ENCODE measurements around the gene DCDC1.

The DCDC1 gene

DNA sequence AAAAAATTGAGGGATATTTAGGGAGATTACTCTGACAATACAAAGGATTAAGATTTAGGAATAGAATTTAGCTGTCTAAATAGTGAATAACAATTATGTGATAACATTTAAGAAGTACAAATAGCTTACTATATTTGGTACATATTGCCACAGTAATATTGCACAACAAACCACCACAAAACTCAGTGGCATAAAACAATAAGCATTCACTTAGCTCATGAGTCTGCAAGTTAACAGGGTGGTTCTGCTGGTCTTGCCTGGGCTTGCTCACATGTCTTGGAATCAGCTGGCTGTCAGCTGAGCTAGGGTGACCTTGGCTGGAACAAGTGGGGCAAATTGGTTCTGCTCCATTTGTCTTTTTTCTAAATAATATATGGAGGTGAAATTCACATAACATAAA, 115.1 kb downstream of the DCDC1 start:
- no peaks in the 10 kb centered on the region for H3K27me3 ChIP-seq (replicated peaks)
- no peak overlapping the region for H3K4me3 ChIP-seq (ENCODE audit: low read depth, low read length)
- in situ Hi-C loops (cut with HindIII; ENCODE audit: low pct_ligation_motif_present, low sequenced_read_pairs) = no loop called here
- H3K27ac ChIP-seq = no peak overlapping the region
- TF ChIP-seq, protein P1, sequence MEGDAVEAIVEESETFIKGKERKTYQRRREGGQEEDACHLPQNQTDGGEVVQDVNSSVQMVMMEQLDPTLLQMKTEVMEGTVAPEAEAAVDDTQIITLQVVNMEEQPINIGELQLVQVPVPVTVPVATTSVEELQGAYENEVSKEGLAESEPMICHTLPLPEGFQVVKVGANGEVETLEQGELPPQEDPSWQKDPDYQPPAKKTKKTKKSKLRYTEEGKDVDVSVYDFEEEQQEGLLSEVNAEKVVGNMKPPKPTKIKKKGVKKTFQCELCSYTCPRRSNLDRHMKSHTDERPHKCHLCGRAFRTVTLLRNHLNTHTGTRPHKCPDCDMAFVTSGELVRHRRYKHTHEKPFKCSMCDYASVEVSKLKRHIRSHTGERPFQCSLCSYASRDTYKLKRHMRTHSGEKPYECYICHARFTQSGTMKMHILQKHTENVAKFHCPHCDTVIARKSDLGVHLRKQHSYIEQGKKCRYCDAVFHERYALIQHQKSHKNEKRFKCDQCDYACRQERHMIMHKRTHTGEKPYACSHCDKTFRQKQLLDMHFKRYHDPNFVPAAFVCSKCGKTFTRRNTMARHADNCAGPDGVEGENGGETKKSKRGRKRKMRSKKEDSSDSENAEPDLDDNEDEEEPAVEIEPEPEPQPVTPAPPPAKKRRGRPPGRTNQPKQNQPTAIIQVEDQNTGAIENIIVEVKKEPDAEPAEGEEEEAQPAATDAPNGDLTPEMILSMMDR (IDR thresholded peaks at IDR 0.05; ENCODE audit: low read depth, low read length, missing control alignments) = no peak
- no peaks in the 10 kb centered on the region for H3K36me3 ChIP-seq (replicated peaks)
- no peak for DNase-seq

DNA sequence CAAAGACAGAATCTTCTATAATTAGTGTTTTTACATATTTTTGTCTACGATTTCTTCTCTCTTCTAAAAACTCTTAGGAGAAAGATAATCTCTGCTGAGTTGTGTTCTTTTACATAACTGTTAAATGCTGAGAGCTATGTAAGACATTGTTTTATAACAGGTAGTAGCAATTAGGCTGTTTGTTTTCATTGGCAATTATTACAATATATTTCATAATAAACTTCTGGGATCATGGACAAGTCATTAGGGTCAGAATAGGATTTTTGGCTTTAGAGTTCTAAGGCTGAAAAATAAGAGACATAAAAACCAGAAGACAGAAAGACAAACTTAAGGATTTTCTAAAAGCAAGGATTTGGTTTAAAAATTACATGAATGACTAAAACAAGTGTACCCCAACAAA, 120.8 kb downstream of the DCDC1 start:
- in situ Hi-C loops (cut with HindIII; ENCODE audit: low pct_ligation_motif_present, low sequenced_read_pairs) = no loop called here
- H3K27ac ChIP-seq = no peak overlapping the region
- no peak for DNase-seq
- H3K27me3 ChIP-seq (replicated peaks) = no peaks in the 10 kb centered on the region
- no peak overlapping the region for H3K4me3 ChIP-seq (ENCODE audit: low read depth, low read length)
- TF ChIP-seq, protein P1 (IDR thresholded peaks at IDR 0.05; ENCODE audit: low read depth, low read length, missing control alignments) = no peak
- H3K36me3 ChIP-seq (replicated peaks) = no peaks in the 10 kb centered on the region

DNA sequence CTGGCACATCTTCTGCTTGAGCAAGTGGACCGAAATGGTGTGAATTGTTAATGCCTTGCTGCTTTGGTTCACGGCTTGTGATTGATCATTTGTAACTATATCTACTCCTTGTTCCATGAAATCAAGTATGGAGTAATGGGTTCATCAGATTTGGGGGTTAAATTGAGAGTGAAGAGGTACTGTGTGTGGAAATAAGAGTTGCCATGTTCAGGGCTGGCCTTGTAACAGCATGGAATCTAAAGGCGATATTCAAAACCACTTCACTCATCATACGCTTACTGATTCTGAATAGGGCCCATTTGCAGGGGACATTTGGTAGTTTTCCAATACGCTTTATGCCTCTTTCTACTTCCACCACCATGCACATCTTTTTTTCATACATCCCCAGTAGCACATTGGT, 122.2 kb downstream of the DCDC1 start:
- H3K36me3 ChIP-seq (replicated peaks) = no peaks in the 10 kb centered on the region
- no peak overlapping the region for H3K27ac ChIP-seq
- no peak overlapping the region for H3K4me3 ChIP-seq (ENCODE audit: low read depth, low read length)
- TF ChIP-seq, protein P1 (IDR thresholded peaks at IDR 0.05; ENCODE audit: low read depth, low read length, missing control alignments) = no peak
- no peaks in the 10 kb centered on the region for H3K27me3 ChIP-seq (replicated peaks)
- in situ Hi-C loops (cut with HindIII; ENCODE audit: low pct_ligation_motif_present, low sequenced_read_pairs) = no loop called here
- DNase-seq = no peak

DNA sequence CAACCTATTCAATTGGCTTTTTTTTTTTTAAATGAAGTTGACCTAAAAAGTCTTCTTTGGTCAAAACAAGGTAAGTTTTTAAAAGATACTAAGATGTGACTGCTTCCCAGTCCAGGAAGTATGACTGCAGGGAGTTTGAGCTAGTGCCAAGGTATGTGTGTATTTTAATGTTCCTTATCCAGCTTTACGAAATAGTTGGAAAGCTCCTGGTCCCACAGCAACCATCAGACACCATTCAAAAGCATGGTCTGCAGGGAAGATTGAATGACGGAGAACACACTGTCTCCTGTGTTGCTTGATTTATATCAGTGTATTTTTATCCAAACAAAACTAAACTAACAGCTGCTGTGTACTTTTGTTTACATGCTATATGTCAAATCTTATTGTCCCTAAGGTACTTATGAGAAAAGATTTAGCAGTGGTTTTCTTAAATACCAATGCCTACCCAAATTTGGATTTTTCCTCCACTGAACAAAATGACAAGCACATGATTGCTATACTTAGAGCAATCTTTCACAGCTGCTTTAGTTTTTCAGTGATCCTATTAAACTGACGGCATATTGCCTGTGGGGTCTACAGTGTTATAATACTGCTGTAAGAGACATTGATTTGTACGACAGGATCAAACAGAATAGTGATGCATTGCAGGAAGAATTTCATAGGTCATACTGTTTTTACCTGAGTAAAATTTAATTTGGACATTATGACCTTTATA, 122.9 kb downstream of the DCDC1 start:
- TF ChIP-seq, protein P1 (IDR thresholded peaks at IDR 0.05; ENCODE audit: low read depth, low read length, missing control alignments) = no peak
- no peak for DNase-seq
- H3K36me3 ChIP-seq (replicated peaks) = no peaks in the 10 kb centered on the region
- no peaks in the 10 kb centered on the region for H3K27me3 ChIP-seq (replicated peaks)
- H3K27ac ChIP-seq = no peak overlapping the region
- in situ Hi-C loops (cut with HindIII; ENCODE audit: low pct_ligation_motif_present, low sequenced_read_pairs) = no loop called here
- H3K4me3 ChIP-seq (ENCODE audit: low read depth, low read length) = no peak overlapping the region

DNA sequence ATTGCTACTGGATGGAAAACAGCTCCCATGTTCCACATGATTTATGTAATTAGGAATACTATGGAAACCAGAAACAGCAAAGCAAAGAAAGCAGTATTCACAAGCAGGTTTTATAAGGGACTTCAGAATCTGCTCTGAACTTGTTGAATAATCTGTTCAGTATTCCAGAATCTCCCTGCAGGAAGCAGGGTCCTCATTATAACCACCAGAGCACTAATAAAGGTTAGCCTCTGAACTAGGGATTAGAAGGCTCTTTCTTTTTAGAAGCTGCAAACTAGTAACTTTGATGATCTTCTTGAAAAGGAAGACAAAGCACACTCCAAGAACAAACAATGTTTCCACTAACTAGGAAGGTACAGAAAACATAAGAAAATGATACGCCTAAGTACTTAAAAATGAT, 125.8 kb downstream of the DCDC1 start:
- no peak overlapping the region for H3K27ac ChIP-seq
- TF ChIP-seq, protein P1 (IDR thresholded peaks at IDR 0.05; ENCODE audit: low read depth, low read length, missing control alignments) = no peak
- no peak for DNase-seq
- no peaks in the 10 kb centered on the region for H3K27me3 ChIP-seq (replicated peaks)
- no peaks in the 10 kb centered on the region for H3K36me3 ChIP-seq (replicated peaks)
- in situ Hi-C loops (cut with HindIII; ENCODE audit: low pct_ligation_motif_present, low sequenced_read_pairs) = no loop called here
- no peak overlapping the region for H3K4me3 ChIP-seq (ENCODE audit: low read depth, low read length)
